WTC11 (cell line): ENCODE measurements around the gene C1QTNF1.

ENCODE experiments used
- ATF1 ChIP-seq: sonication (generic); formaldehyde crosslinking; IDR thresholded peaks from 2 replicates; pipeline ENCODE4 v1.8.1; 2023; ENCODE audit warnings: mild to moderate bottlenecking, moderate library complexity, missing genetic modification reagents
- CREB1 ChIP-seq: sonication (generic); formaldehyde crosslinking; IDR thresholded peaks from 2 replicates; pipeline ENCODE4 v1.8.0; 2023; ENCODE audit warnings: mild to moderate bottlenecking, missing genetic modification reagents
- CTCF ChIP-seq: fragments of 200-600 bp; IDR thresholded peaks from 2 replicates; pipeline ENCODE4 v1.8.0; 2022; ENCODE audit warnings: antibody characterized with exemption
- ETV6 ChIP-seq: sonication (generic); formaldehyde crosslinking; IDR thresholded peaks from 2 replicates; pipeline ENCODE4 v1.8.1; 2022; ENCODE audit warnings: mild to moderate bottlenecking, missing genetic modification reagents
- GABPB1 ChIP-seq: sonication (generic); formaldehyde crosslinking; IDR thresholded peaks from 2 replicates; pipeline ENCODE4 v1.8.1; 2023; ENCODE audit warnings: mild to moderate bottlenecking, missing genetic modification reagents
- NFE2L1 ChIP-seq: sonication (generic); formaldehyde crosslinking; IDR thresholded peaks from 2 replicates; pipeline ENCODE4 v1.8.1; 2023; ENCODE audit warnings: missing genetic modification reagents
- SMAD4 ChIP-seq: sonication (generic); formaldehyde crosslinking; IDR thresholded peaks from 2 replicates; pipeline ENCODE4 v1.8.0; 2022; ENCODE audit warnings: mild to moderate bottlenecking, missing genetic modification reagents
- SP1 ChIP-seq: sonication (generic); formaldehyde crosslinking; conservative IDR thresholded peaks from 2 replicates; pipeline ENCODE4 v1.8.1; 2022; ENCODE audit warnings: missing genetic modification reagents
- TCF7 ChIP-seq: sonication (generic); formaldehyde crosslinking; IDR thresholded peaks from 2 replicates; pipeline ENCODE4 v1.8.0; 2022; ENCODE audit warnings: mild to moderate bottlenecking, low read depth, missing genetic modification reagents, moderate library complexity
- USF2 ChIP-seq: sonication (generic); formaldehyde crosslinking; IDR thresholded peaks from 2 replicates; pipeline ENCODE4 v1.8.1; 2023; ENCODE audit warnings: mild to moderate bottlenecking, missing genetic modification reagents, moderate library complexity

- TF ChIP-seq TCF7 (CRISPR knock-in tag), result no peak
- TF ChIP-seq CREB1 (CRISPR knock-in tag), result no peak
- TF ChIP-seq GABPB1, result no peak
- TF ChIP-seq SP1 (CRISPR knock-in tag), result no peak
- TF ChIP-seq CTCF, result no peak
- no peak for TF ChIP-seq ETV6
- TF ChIP-seq ATF1 (CRISPR knock-in tag), result no peak
- TF ChIP-seq USF2 (CRISPR knock-in tag), result no peak
- TF ChIP-seq SMAD4 (CRISPR knock-in tag), result no peak
- no peak for TF ChIP-seq NFE2L1
Observed at GRCh38 chr17:79085154-79085920, 61.4 kb downstream of the C1QTNF1 start.
